Esophagus squamous epithelium (tissue), 5 donors: ENCODE results near the gene SHPK. TPM values are rescaled to one million over a fixed set of nuclear protein-coding genes. Genes with fewer than 3 reads are reported as not detected.
A peak's percentile ranks its signal among the peaks of the same experiment; 100 is the strongest.

ENCODE experiments used
- DNase-seq: peaks from one replicate; lab custom pipeline; 2025; lab: John Stamatoyannopoulos, UW
- H3K27ac ChIP-seq, 4 donors: fragments of 200-600 bp; sonication (generic); one replicate each; pipeline ENCODE4 v1.5.1; 2016 to 2019; ENCODE audit warnings: mild to moderate bottlenecking in 1 of 4
- H3K27me3 ChIP-seq, 4 donors: fragments of 200-600 bp; sonication (generic); 1 replicate in 3 of 4; 2 replicates in 1 of 4; pipeline versions ENCODE4 v1.5.1 to v1.6.0; 2017 to 2021; ENCODE audit warnings: antibody characterized with exemption in 1 of 4
- H3K36me3 ChIP-seq, 3 donors: fragments of 200-600 bp; sonication (generic); one replicate each; pipeline ENCODE4 v1.5.1; 2016 to 2019
- H3K4me1 ChIP-seq, 3 donors: fragments of 200-600 bp; sonication (generic); one replicate each; pipeline ENCODE4 v1.5.1; 2017 to 2019
- H3K4me3 ChIP-seq, 4 donors: fragments of 200-600 bp; sonication (generic); 1 replicate in 3 of 4; 2 replicates in 1 of 4; pipeline ENCODE4 v1.5.1; 2016 to 2019; ENCODE audit warnings: mild to moderate bottlenecking in 2 of 4, moderate library complexity in 1 of 4
- H3K9me3 ChIP-seq, 3 donors: fragments of 200-600 bp; sonication (generic); one replicate each; pipeline ENCODE4 v1.5.1; 2016 to 2019
- CTCF ChIP-seq, 6 experiments: fragments of 450-650 bp in 4 of 6; fragments of 200-600 bp in 2 of 6; sonication (generic) in 2 of 6; IDR thresholded peaks; one replicate each; pipeline ENCODE4 v1.5.1; 2016 to 2019; ENCODE audit warnings: antibody characterized with exemption in 6 of 6, mild to moderate bottlenecking in 4 of 6, moderate library complexity in 4 of 6
- POLR2A ChIP-seq, 4 donors: fragments of 450-650 bp; IDR thresholded peaks; one replicate each; pipeline ENCODE4 v1.6.1; 2017; ENCODE audit warnings: antibody characterized with exemption in 4 of 4, mild to moderate bottlenecking in 4 of 4, moderate library complexity in 3 of 4
- WGBS, 2 donors: methylation state at CpG; one replicate each; pipeline ENCODE4 v1.1.5; 2018; 5-methylcytosine and 5-hydroxymethylcytosine counted together
- intact Hi-C: fragments of 100-400 bp; cut with DNase I; formaldehyde crosslinking; loops from one replicate; pipeline ENCODE4 v1.15.0; 2022
- total RNA-seq, 4 donors: library from RNA; depleted of rRNA; stranded (reverse); fragments of >200 nt; gene quantifications; one replicate each; pipeline ENCODE4 v1.1.0, GENCODE V29; 2016
- donor health status: DM: yes; HTN: yes; CAD: no.

The SHPK gene
- total RNA-seq, 4 donors from 2014 or later: 10.8 to 16.8 (median 14.3) TPM

- Histone ChIP-seq H3K9me3 (no peaks in the 10 kb centered on the region), H3K4me1 (no peaks in the 10 kb centered on the region), H3K27me3 (peaks cover 0 to 47% (median 0%) of the 10 kb centered on the region in 4 donors), H3K27ac (no peak overlapping the region), H3K4me3 (no peak overlapping the region), H3K36me3 (peaks cover 0 to 9% (median 0%) of the 10 kb centered on the region in 3 donors)
- intact Hi-C loops: no loop called here
- DNase-seq: no peak
- TF ChIP-seq POLR2A (IDR thresholded peaks at IDR 0.05) (no peak), CTCF (IDR thresholded peaks at IDR 0.05) (no peak)
- WGBS, 2 donors: 90 to 95% methylated on average over 16 of the region's 27 CpGs
These were observed 39.1 kb downstream of the SHPK start for GRCh38 chr17:3596804-3597464.

GRCh38 chr17:3594976-3595375 lies 41.1 kb downstream of the SHPK start:
- Histone ChIP-seq H3K9me3 (no peaks in the 10 kb centered on the region), H3K36me3 (peaks cover 0 to 28% (median 1%) of the 10 kb centered on the region in 3 donors), H3K27ac (no peak overlapping the region), H3K4me1 (no peaks in the 10 kb centered on the region), H3K4me3 (no peak overlapping the region), H3K27me3 (peaks cover 0 to 31% (median 0%) of the 10 kb centered on the region in 4 donors)
- intact Hi-C loops: no loop called here
- TF ChIP-seq POLR2A (IDR thresholded peaks at IDR 0.05) (no peak), CTCF (IDR thresholded peaks at IDR 0.05) (no peak)
- 87 to 95% methylated on average over 9 to 15 of the region's 15 CpGs for WGBS, 2 donors
- no peak for DNase-seq

GRCh38 chr17:3594051-3594800 lies 41.8 kb downstream of the SHPK start:
- no peaks in the 10 kb centered on the region for H3K4me1 ChIP-seq
- H3K9me3 ChIP-seq: no peaks in the 10 kb centered on the region
- peaks cover 0 to 36% (median 9%) of the 10 kb centered on the region in 3 donors for H3K36me3 ChIP-seq
- no peak for DNase-seq
- 69 to 72% methylated on average over 6 to 8 of the region's 11 CpGs for WGBS, 2 donors
- TF ChIP-seq POLR2A (IDR thresholded peaks at IDR 0.05): no peak
- H3K27me3 ChIP-seq: peaks cover 0 to 23% (median 0%) of the 10 kb centered on the region in 4 donors
- H3K4me3 ChIP-seq: no peak overlapping the region
- H3K27ac ChIP-seq: peak overlapping the region in 2 of 4 donors; percentile 0 to 14
- intact Hi-C loops: no loop called here

- no peaks in the 10 kb centered on the region for H3K9me3 ChIP-seq
- no peak overlapping the region for H3K4me3 ChIP-seq
- peaks cover 0 to 41% (median 10%) of the 10 kb centered on the region in 3 donors for H3K36me3 ChIP-seq
- H3K4me1 ChIP-seq: no peaks in the 10 kb centered on the region
- no peak for DNase-seq
- 94 to 96% methylated on average over 4 to 5 of the region's 5 CpGs for WGBS, 2 donors
- intact Hi-C loops: no loop called here
- H3K27me3 ChIP-seq: peaks cover 0 to 22% (median 0%) of the 10 kb centered on the region in 4 donors
- TF ChIP-seq POLR2A (IDR thresholded peaks at IDR 0.05): no peak
- no peak for TF ChIP-seq CTCF (IDR thresholded peaks at IDR 0.05)
- no peak overlapping the region for H3K27ac ChIP-seq
These were observed 42.7 kb downstream of the SHPK start for GRCh38 chr17:3593384-3593783.

GRCh38 chr17:3592216-3592860 lies 43.7 kb downstream of the SHPK start:
- TF ChIP-seq CTCF (IDR thresholded peaks at IDR 0.05): no peak
- TF ChIP-seq POLR2A (IDR thresholded peaks at IDR 0.05): no peak
- Histone ChIP-seq H3K27ac (no peak overlapping the region), H3K4me1 (no peaks in the 10 kb centered on the region), H3K4me3 (no peak overlapping the region), H3K36me3 (peaks cover 0 to 52% (median 19%) of the 10 kb centered on the region in 3 donors), H3K27me3 (peaks cover 0 to 22% (median 0%) of the 10 kb centered on the region in 4 donors), H3K9me3 (no peaks in the 10 kb centered on the region)
- DNase-seq: no peak
- intact Hi-C loops: no loop called here
- 91% methylated on average over 5 of the region's 15 CpGs; no CpG with 5 or more reads in 1 of the 2 donors for WGBS, 2 donors
